ENCODE data around the gene NHSL2. TPM values are rescaled to one million over a fixed set of nuclear protein-coding genes. Genes with fewer than 3 reads are reported as not detected.

NHSL2 gene
- total RNA-seq, 1 experiment from 2014 or later = 0.07 TPM

GRCh38 chrX:71928856-71929255 lies 18.2 kb downstream of the NHSL2 start:
- H3K9me3 ChIP-seq (ENCODE audit: low read length) = no peaks in the 10 kb centered on the region
- intact Hi-C loops (cut with micrococcal nuclease) = no loop called here
- TF ChIP-seq EZH2 (IDR thresholded peaks at IDR 0.05; ENCODE audit: low read length, unreplicated experiment) = no peak
- H3K27ac ChIP-seq (ENCODE audit: low read length) = no peak overlapping the region
- H3K9me2 ChIP-seq (replicated peaks; ENCODE audit: low read length) = no peaks in the 10 kb centered on the region
- DNase-seq = no peak
- peaks cover 16% of the 10 kb centered on the region for H3K4me1 ChIP-seq (ENCODE audit: insufficient read depth, low read length)
- H3K9ac ChIP-seq (ENCODE audit: low read length) = no peak overlapping the region
- H3K79me2 ChIP-seq (ENCODE audit: low read length) = no peaks in the 10 kb centered on the region
- H3K4me2 ChIP-seq (ENCODE audit: low read length) = no peak overlapping the region
- no peak overlapping the region for H3K4me3 ChIP-seq (ENCODE audit: low read length)
- CTCF ChIA-PET = no interaction called here
- POLR2A ChIA-PET (ENCODE audit: unreplicated experiment) = no interaction called here
- no peaks in the 10 kb centered on the region for H3F3A ChIP-seq (ENCODE audit: low read length, unreplicated experiment)
- H2AFZ ChIP-seq (ENCODE audit: low read length) = no peak overlapping the region
- no TSS peak for BruUV-seq (replicated peaks)
- H4K20me1 ChIP-seq (ENCODE audit: low read length) = no peaks in the 10 kb centered on the region
- peaks cover 4% of the 10 kb centered on the region; the same call in 1 of the 2 replicates for H3K27me3 ChIP-seq (ENCODE audit: low read length)
- ATAC-seq = no peak
- H3K36me3 ChIP-seq (ENCODE audit: low read depth, low read length) = no peaks in the 10 kb centered on the region

- BruUV-seq (replicated peaks) = no TSS peak
- no peaks in the 10 kb centered on the region for H3K79me2 ChIP-seq (ENCODE audit: low read length)
Observed at GRCh38 chrX:71930298-71930697, 19.7 kb downstream of the NHSL2 start.

GRCh38 chrX:71935476-71935875 lies 24.8 kb downstream of the NHSL2 start:
- Histone ChIP-seq H3K9me3 (ENCODE audit: low read length) (no peaks in the 10 kb centered on the region), H2AFZ (ENCODE audit: low read length) (no peak overlapping the region), H3K27ac (ENCODE audit: low read length) (no peak overlapping the region), H3K79me2 (ENCODE audit: low read length) (no peaks in the 10 kb centered on the region), H3K4me3 (ENCODE audit: low read length) (no peak overlapping the region), H3K27me3 (ENCODE audit: low read length) (peaks cover 23% of the 10 kb centered on the region), H3K9ac (ENCODE audit: low read length) (no peak overlapping the region), H3F3A (ENCODE audit: low read length, unreplicated experiment) (no peaks in the 10 kb centered on the region), H3K4me1 (ENCODE audit: insufficient read depth, low read length) (no peaks in the 10 kb centered on the region), H3K4me2 (ENCODE audit: low read length) (no peak overlapping the region), H4K20me1 (ENCODE audit: low read length) (no peaks in the 10 kb centered on the region), H3K9me2 (replicated peaks; ENCODE audit: low read length) (no peaks in the 10 kb centered on the region), H3K36me3 (ENCODE audit: low read depth, low read length) (no peaks in the 10 kb centered on the region)
- BruUV-seq (replicated peaks) = no TSS peak
- ChIA-PET POLR2A (ENCODE audit: unreplicated experiment) (no interaction called here), CTCF (no interaction called here)
- ATAC-seq = no peak
- DNase-seq = no peak
- intact Hi-C loops (cut with micrococcal nuclease) = no loop called here
- TF ChIP-seq CTCF (conservative IDR thresholded peaks at IDR 0.05; ENCODE audit: low read depth, low read length) = no peak
- no peak for TF ChIP-seq EZH2 (IDR thresholded peaks at IDR 0.05; ENCODE audit: low read length, unreplicated experiment)
- TF ChIP-seq EZH2phosphoT487 (IDR thresholded peaks at IDR 0.05; ENCODE audit: borderline replicate concordance, low read length) = no peak

More at GRCh38 chrX:71930298-71930697, 19.7 kb downstream of the NHSL2 start:
- Histone ChIP-seq H3K9me3 (ENCODE audit: low read length) (no peaks in the 10 kb centered on the region), H3K9ac (ENCODE audit: low read length) (no peak overlapping the region), H3K9me2 (replicated peaks; ENCODE audit: low read length) (no peaks in the 10 kb centered on the region), H3K27me3 (ENCODE audit: low read length) (peaks cover 9% of the 10 kb centered on the region), H4K20me1 (ENCODE audit: low read length) (no peaks in the 10 kb centered on the region), H3K4me3 (ENCODE audit: low read length) (no peak overlapping the region), H3F3A (ENCODE audit: low read length, unreplicated experiment) (no peaks in the 10 kb centered on the region), H3K4me1 (ENCODE audit: insufficient read depth, low read length) (peaks cover 5% of the 10 kb centered on the region), H2AFZ (ENCODE audit: low read length) (no peak overlapping the region), H3K27ac (ENCODE audit: low read length) (no peak overlapping the region), H3K36me3 (ENCODE audit: low read depth, low read length) (no peaks in the 10 kb centered on the region), H3K4me2 (ENCODE audit: low read length) (no peak overlapping the region)
- TF ChIP-seq CTCF (conservative IDR thresholded peaks at IDR 0.05; ENCODE audit: low read depth, low read length) (no peak), EZH2 (IDR thresholded peaks at IDR 0.05; ENCODE audit: low read length, unreplicated experiment) (no peak), EZH2phosphoT487 (IDR thresholded peaks at IDR 0.05; ENCODE audit: borderline replicate concordance, low read length) (no peak)
- no peak for ATAC-seq
- ChIA-PET CTCF (no interaction called here), POLR2A (ENCODE audit: unreplicated experiment) (no interaction called here)
- intact Hi-C loops (cut with micrococcal nuclease) = no loop called here
- DNase-seq = no peak
